AG09309 (cell line): ENCODE data around the gene CEP85L.
A peak's percentile ranks its signal among the peaks of the same experiment; 100 is the strongest.

ENCODE experiments used
- DNase-seq: peaks from one replicate; pipeline ENCODE4 v3.0.0-alpha.2; 2010; ENCODE audit warnings: low read depth
- H3K4me3 ChIP-seq: 2 replicates; pipeline ENCODE4 v1.5.1; 2011; ENCODE audit warnings: mild to moderate bottlenecking, low read depth, low read length, moderate library complexity; ENCODE audit not compliant: control insufficient read depth
- CTCF ChIP-seq: IDR thresholded peaks from 2 replicates; pipeline ENCODE4 v1.5.1; 2011; ENCODE audit warnings: mild to moderate bottlenecking, low read depth, low read length, inconsistent platforms; ENCODE audit not compliant: insufficient read depth, control insufficient read depth; ENCODE audit errors: missing control alignments

The CEP85L gene

GRCh38 chr6:118651282-118652050 is at the start of gene CEP85L:
CEP85L (minus strand) TSS chr6:118651591; CDS start chr6:118651269, 322 bp downstream.
- DNase-seq, result peak; percentile 34
- no peak for TF ChIP-seq CTCF
- H3K4me3 ChIP-seq, result peak within 1 kb of the TSS; percentile 64

- TF ChIP-seq CTCF, result no peak
- H3K4me3 ChIP-seq, result no peak overlapping the region
- no peak for DNase-seq
These were observed 49.1 kb upstream of the CEP85L start for GRCh38 chr6:118700531-118700930.

- H3K4me3 ChIP-seq, result no peak overlapping the region
- no peak for DNase-seq
- no peak for TF ChIP-seq CTCF
These were observed 46.2 kb upstream of the CEP85L start for GRCh38 chr6:118697554-118697953.

- TF ChIP-seq CTCF, result no peak
- no peak for DNase-seq
- no peak overlapping the region for H3K4me3 ChIP-seq
These were observed 44.9 kb upstream of the CEP85L start for GRCh38 chr6:118696271-118696670.

GRCh38 chr6:118693562-118693961 is 42.2 kb upstream of the CEP85L start:
- TF ChIP-seq CTCF, result no peak

GRCh38 chr6:118685823-118686449 is 34.5 kb upstream of the CEP85L start:
- TF ChIP-seq CTCF, result no peak
- DNase-seq, result no peak
- no peak overlapping the region for H3K4me3 ChIP-seq

More at GRCh38 chr6:118693562-118693961, 42.2 kb upstream of the CEP85L start:
- H3K4me3 ChIP-seq, result no peak overlapping the region
- no peak for DNase-seq
